Muscle layer of duodenum (tissue), 2 donors: ENCODE results near the gene MED10.
A peak's percentile ranks its signal among the peaks of the same experiment; 100 is the strongest.

Experiments used
- H3K27ac ChIP-seq: one replicate; pipeline ENCODE4 v1.7.0; 2013; ENCODE audit warnings: mild to moderate bottlenecking, low read length
- H3K27me3 ChIP-seq: one replicate; pipeline ENCODE4 v1.7.0; 2013; ENCODE audit warnings: low read depth, mild to moderate bottlenecking, control low read depth, low read length
- H3K36me3 ChIP-seq, 2 donors: one replicate each; pipeline ENCODE4 v1.7.0; 2013; ENCODE audit warnings: low read length in 2 of 2, control low read depth in 1 of 2, mild to moderate bottlenecking in 1 of 2; ENCODE audit not compliant: insufficient read depth in 2 of 2, control insufficient read depth in 1 of 2
- H3K4me1 ChIP-seq, 2 donors: one replicate each; pipeline ENCODE4 v1.7.0; 2013; ENCODE audit warnings: low read length in 2 of 2, mild to moderate bottlenecking in 2 of 2, control low read depth in 1 of 2, moderate library complexity in 1 of 2; ENCODE audit not compliant: insufficient read depth in 2 of 2, control insufficient read depth in 1 of 2
- H3K4me3 ChIP-seq, 2 donors: one replicate each; pipeline ENCODE4 v1.7.0; 2013; ENCODE audit warnings: low read length in 2 of 2, low read depth in 1 of 2, mild to moderate bottlenecking in 1 of 2
- H3K9me3 ChIP-seq, 2 donors: one replicate each; pipeline ENCODE4 v1.7.0; 2013; ENCODE audit warnings: low read length in 2 of 2, control low read depth in 1 of 2, mild to moderate bottlenecking in 1 of 2; ENCODE audit not compliant: control insufficient read depth in 1 of 2
- donor health status: healthy.

The MED10 gene, protein sequence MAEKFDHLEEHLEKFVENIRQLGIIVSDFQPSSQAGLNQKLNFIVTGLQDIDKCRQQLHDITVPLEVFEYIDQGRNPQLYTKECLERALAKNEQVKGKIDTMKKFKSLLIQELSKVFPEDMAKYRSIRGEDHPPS

GRCh38 chr5:6377905-6378765 lies at the start of gene MED10:
Gene MED10 (minus strand): TSS chr5:6378547. CDS start chr5:6378483, 64 bp downstream.
- H3K27ac ChIP-seq = peak within 1 kb of the TSS; percentile 86
- peaks cover 8 to 23% of the 10 kb centered on the region in 2 donors for H3K4me1 ChIP-seq
- peaks cover 25 to 34% of the 10 kb centered on the region in 2 donors for H3K36me3 ChIP-seq
- H3K4me3 ChIP-seq = peak within 1 kb of the TSS; percentile 85 to 98
- no peaks in the 10 kb centered on the region for H3K27me3 ChIP-seq
- peaks cover 0 to 2% of the 10 kb centered on the region in 2 donors for H3K9me3 ChIP-seq

DNA sequence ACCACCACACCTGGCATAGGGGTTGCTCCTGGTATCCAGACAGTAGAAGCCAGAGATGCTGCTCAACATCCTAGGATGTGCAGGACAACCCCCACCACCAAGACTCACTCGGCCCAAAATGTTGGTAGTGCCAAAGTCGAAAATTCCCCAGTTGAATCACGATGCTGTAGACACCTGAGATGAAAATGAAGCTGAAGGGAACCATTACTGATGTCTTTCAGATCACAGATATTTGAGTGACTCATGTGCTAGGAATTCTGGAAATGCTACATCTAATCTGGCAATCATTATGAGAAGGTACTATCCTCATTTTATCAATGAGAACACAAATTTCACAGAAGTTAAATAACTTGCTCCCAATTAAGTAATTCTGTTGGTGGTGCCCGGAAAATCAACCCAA lies 49.3 kb upstream of the MED10 start:
- Histone ChIP-seq H3K27ac (no peak overlapping the region), H3K27me3 (no peaks in the 10 kb centered on the region), H3K36me3 (no peaks in the 10 kb centered on the region), H3K4me1 (no peaks in the 10 kb centered on the region), H3K9me3 (no peaks in the 10 kb centered on the region), H3K4me3 (no peak overlapping the region)

DNA sequence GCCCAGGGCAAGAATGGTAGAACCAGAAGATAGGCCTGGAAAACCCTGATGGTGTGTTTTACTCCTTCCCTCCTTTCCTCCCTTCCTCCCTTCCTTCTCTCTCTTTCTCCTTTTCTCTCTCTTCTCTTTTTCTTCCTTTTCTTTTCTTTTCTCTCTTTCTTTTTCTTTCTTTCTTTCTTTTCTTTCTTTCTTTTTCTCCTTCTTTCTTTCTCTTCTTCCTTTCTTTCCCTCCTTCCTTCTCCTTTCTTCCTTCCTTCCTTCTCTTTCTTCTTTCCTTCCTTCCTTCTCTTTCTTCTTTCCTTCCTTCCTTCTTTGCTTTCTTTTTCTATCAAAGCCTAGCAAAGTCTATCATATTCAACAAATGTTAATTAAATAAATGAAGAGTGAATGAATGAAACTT lies 46.4 kb upstream of the MED10 start:
- Histone ChIP-seq H3K27me3 (no peaks in the 10 kb centered on the region), H3K4me3 (no peak overlapping the region), H3K4me1 (no peaks in the 10 kb centered on the region), H3K27ac (no peak overlapping the region), H3K9me3 (no peaks in the 10 kb centered on the region), H3K36me3 (no peaks in the 10 kb centered on the region)

GRCh38 chr5:6424110-6424659 lies 45.8 kb upstream of the MED10 start:
- Histone ChIP-seq H3K27me3 (no peaks in the 10 kb centered on the region), H3K4me1 (no peaks in the 10 kb centered on the region), H3K9me3 (no peaks in the 10 kb centered on the region), H3K27ac (no peak overlapping the region), H3K36me3 (no peaks in the 10 kb centered on the region), H3K4me3 (no peak overlapping the region)

- H3K27ac ChIP-seq = no peak overlapping the region
- no peaks in the 10 kb centered on the region for H3K27me3 ChIP-seq
- no peaks in the 10 kb centered on the region for H3K4me1 ChIP-seq
Observed at GRCh38 chr5:6423327-6424109, 45.2 kb upstream of the MED10 start.

DNA sequence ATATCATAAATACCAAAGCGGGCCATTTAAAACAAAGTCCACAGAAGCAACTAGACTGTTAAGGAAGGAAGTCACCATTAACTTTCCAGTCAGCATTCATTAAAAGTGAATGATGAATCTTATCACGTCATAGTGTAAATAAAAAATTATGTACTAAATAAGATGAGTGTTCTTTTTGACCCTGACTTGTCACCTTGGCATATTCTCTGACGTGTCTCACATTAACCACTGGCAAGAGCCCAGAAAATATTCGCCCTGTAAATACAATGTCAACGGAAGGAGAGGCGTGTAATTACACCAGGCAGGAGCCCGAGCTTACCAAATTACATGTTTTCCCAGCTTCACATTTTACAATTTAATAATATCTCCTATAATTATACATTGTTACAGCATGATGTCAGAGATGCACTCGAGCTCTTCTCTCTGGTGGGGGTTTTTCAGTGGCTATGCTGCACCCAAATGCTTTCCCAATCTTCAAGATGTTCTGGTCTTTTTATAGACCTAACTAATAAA lies 41.0 kb upstream of the MED10 start:
- H3K27ac ChIP-seq = no peak overlapping the region
- H3K4me3 ChIP-seq = no peak overlapping the region
- H3K27me3 ChIP-seq = no peaks in the 10 kb centered on the region
- no peaks in the 10 kb centered on the region for H3K4me1 ChIP-seq
- no peaks in the 10 kb centered on the region for H3K36me3 ChIP-seq
- H3K9me3 ChIP-seq = no peaks in the 10 kb centered on the region

More at GRCh38 chr5:6423327-6424109, 45.2 kb upstream of the MED10 start:
- H3K4me3 ChIP-seq = no peak overlapping the region
- H3K36me3 ChIP-seq = no peaks in the 10 kb centered on the region
- H3K9me3 ChIP-seq = no peaks in the 10 kb centered on the region

DNA sequence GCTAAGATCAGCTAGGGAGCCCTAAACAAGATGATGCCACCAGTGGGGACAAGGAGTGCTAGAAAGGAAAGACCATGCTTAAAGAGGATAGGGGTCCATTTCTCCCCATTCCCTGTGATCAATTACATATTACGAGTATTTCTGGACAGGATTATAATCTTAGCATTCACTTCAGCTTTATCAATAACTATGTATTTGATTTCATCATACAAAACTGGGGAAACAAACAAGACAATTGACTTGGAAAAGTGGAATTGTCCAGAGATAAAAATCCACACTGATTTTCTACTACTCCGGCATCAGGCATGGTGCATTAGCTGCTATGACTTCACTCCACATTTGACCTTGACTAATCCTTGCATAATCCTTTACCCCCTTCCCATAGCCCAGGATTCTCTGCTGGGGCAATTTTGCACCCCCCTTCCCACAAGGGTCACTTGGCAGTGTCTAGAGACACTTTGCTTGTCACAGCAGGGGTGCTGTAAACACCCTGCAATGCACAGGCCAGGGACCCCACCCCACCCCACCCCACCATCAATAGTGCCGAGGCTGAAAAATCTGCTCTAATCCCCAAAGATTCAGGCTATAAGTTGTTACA lies 40.4 kb upstream of the MED10 start:
- H3K36me3 ChIP-seq = no peaks in the 10 kb centered on the region
- no peaks in the 10 kb centered on the region for H3K9me3 ChIP-seq
- no peak overlapping the region for H3K4me3 ChIP-seq
- H3K27ac ChIP-seq = no peak overlapping the region
- H3K4me1 ChIP-seq = no peaks in the 10 kb centered on the region
- no peaks in the 10 kb centered on the region for H3K27me3 ChIP-seq

GRCh38 chr5:6417657-6418056 lies 39.3 kb upstream of the MED10 start:
- no peak overlapping the region for H3K4me3 ChIP-seq
- H3K36me3 ChIP-seq = no peaks in the 10 kb centered on the region
- no peaks in the 10 kb centered on the region for H3K4me1 ChIP-seq
- H3K27ac ChIP-seq = no peak overlapping the region
- H3K27me3 ChIP-seq = no peaks in the 10 kb centered on the region
- no peaks in the 10 kb centered on the region for H3K9me3 ChIP-seq

- Histone ChIP-seq H3K9me3 (no peaks in the 10 kb centered on the region), H3K36me3 (no peaks in the 10 kb centered on the region), H3K27ac (no peak overlapping the region), H3K4me1 (no peaks in the 10 kb centered on the region), H3K4me3 (no peak overlapping the region), H3K27me3 (no peaks in the 10 kb centered on the region)
Observed at GRCh38 chr5:6412811-6413210, 34.5 kb upstream of the MED10 start.

DNA sequence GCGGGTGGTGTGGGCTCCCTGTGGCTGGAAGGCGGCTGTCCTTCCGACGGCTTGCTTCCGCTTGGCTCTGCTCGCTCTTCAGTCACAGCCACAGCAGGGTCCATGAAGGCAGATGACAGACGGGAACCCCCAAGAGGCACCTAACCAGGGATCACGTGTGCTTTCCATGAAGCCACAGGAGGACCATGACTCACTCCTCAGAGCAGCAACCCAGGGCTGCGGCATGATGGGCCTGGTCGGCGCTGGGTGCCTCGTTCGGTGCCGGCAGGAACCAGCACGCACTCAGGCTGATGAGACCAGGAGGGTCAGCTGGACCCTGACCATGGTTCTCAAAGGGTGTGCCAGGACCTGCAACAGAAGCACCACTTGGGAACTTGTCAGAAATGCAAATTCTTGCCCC lies 32.8 kb upstream of the MED10 start:
- Histone ChIP-seq H3K27ac (no peak overlapping the region), H3K4me3 (no peak overlapping the region), H3K4me1 (no peaks in the 10 kb centered on the region), H3K27me3 (no peaks in the 10 kb centered on the region), H3K36me3 (no peaks in the 10 kb centered on the region), H3K9me3 (no peaks in the 10 kb centered on the region)

GRCh38 chr5:6410421-6410820 lies 32.1 kb upstream of the MED10 start:
- no peaks in the 10 kb centered on the region for H3K27me3 ChIP-seq
- H3K4me1 ChIP-seq = no peaks in the 10 kb centered on the region
- no peaks in the 10 kb centered on the region for H3K36me3 ChIP-seq
- no peaks in the 10 kb centered on the region for H3K9me3 ChIP-seq
- no peak overlapping the region for H3K27ac ChIP-seq
- no peak overlapping the region for H3K4me3 ChIP-seq
